ENCODE measurements around the gene RANGRF.
"Not testable (repeated sequence)": the region's sequence is repeated elsewhere in the genome, so short reads cannot be mapped to it uniquely, and the experiment has no call there.

The RANGRF gene, protein sequence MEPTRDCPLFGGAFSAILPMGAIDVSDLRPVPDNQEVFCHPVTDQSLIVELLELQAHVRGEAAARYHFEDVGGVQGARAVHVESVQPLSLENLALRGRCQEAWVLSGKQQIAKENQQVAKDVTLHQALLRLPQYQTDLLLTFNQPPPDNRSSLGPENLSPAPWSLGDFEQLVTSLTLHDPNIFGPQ

DNA sequence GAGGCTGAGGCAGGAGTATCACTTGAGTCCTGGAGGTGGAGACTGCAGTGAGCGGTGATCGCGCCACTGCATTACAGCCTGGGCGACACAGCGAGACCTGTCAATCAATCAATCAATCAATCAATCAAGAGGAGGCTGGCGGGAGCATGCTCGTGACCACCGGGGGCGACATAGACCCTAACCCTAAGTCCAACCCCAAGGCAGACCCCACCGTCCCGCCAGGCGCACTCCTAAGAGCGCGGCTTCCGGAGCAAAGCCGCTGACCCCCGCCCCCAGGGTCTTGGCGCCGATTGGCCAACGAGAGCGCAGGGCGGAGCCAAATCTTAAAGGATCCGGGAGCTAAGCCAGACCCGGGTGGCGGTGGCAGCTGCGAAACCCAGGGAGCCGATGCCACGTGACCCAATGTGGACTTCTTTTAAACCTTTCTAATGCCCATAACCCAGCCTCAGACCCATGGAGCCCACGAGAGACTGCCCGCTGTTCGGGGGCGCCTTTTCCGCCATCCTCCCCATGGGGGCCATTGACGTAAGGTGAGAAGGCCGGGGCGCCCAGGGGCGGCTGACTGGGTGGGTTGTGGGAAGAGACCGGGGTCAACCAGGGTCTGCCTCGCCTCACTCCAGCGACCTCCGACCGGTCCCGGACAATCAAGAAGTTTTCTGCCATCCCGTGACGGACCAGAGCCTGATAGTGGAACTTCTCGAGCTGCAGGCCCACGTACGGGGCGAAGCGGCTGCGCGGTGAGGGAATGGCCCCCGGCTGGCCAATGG is at the start of gene RANGRF:
TSS of gene RANGRF (plus strand) at position 335 of the 767 bp plus-strand sequence. CDS start at position 454, 119 bp downstream.
- peak; percentile 57 for DNase-seq

DNA sequence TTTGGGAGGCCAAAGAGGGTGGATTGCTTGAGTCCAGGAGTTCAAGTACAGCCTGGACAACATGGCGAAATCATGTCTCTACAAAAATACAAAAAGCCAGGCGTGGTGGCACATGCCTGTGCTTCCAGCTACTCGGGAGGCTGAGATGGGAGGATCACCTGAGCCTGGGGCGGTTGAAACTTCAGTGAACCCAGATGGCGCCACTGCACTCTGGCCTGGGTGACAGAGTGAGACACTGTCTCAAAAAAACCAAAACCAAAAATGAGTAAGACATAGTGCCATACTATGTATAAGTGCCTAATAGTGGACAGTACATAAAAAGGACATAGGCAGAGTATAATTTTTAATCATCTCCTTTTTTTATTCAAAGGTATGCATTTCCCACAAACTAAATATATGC is 44.6 kb upstream of the RANGRF start:
- no peak for DNase-seq

DNA sequence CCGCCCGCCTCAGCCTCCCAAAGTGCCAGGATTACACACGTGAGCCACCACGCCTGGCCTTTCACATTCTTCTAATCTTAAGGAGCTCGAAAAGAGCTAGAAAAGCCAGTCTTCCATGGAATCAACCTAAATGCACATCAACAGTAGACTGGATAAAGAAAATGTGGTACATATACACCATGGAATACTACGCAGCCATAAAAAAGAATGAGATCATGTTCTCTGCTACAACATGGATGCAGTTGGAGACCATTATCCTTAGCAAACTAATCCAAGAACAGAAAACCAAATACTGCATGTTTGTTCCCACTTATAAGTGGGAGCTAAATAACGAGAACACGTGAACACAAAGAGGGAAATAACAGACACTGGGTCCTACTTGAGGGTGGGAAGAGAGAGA is 43.7 kb upstream of the RANGRF start:
- no peak for DNase-seq

DNA sequence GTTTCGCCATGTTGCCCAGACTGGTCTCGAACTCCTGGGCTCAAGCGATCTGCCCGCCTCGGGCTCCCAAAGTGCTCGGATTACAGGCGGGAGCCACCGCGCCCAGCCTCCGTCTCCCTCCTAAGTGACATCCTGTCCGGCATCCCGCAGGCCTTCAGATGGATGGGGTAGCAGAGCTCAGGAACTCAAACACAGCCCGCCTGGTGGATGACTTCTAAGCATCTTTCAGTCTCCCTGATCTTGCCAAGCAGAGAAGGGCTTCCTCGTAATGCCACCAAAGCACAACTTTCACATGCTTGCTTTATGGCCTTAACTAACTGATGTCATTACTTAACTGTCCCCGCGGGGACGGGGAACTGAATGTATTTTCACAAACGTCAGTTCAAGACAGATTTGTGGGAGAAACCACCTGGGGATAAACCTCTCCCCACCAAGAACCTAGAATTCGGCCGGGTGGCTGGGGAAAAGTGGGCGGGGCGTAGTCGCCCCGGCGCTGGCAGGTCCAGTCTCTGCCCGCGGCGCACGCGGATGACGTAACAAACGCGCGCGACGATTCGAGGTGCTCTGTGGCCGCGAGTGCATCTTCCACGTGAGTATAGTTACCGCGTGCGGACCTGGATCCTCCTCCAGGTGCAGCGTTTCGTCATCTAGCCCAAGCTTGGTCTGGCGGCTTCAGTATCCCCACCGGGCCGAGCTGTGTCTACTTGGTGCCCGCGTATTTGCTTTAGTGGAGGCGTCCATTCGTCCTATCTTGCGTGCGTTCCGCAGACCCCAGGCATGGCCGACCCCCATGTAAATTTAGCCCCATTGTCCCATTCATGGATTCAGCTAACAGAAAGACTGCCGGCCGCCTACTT is 39.5 kb upstream of the RANGRF start, which contains the start of gene PFAS:
TSS of gene PFAS (plus strand) at position 539 of the 857 bp plus-strand sequence. CDS start 4,649 bp downstream, outside the sequence.
- DNase-seq: peak; percentile 74

DNA sequence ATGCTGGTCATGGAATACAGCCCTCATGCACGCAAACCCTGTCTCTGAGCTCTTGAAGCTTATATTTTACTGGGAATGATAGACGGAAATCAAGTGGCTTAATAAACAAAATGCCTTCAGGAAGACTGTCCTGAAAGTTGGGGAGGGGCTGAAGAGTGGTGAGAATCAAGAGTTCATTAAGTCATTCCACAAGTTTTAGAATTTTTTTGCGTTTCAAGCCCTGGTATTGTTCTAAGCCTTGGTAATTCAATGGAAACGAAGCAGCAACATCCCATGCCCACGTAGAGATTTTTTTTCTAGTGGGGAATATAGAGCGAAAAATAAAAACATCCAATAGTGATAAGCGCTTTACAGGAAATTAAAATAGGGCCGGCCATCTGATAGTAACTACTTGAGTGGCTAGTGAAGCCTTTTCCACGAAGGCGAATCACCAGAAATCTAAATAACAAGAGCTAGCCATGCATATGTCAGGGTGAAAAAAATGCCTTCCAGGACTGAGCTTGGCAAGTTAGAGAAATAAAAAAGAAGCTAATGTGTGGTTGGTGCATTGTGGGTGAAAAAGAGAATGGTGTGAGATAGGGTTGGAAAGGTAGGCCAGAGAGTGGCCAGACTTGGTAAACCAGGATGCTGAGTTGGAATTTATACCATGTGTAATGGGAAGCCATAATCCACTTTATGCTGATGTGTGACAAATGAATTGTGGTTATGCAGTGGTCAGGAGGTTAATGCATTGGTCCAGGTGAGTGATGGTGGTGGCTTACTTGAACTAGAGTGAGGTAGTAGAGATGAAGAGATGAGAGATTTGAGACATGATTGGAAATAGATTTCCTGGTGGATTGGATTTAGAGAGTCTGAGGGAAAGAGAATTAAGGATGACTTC is 38.6 kb upstream of the RANGRF start:
- no peak for DNase-seq

DNA sequence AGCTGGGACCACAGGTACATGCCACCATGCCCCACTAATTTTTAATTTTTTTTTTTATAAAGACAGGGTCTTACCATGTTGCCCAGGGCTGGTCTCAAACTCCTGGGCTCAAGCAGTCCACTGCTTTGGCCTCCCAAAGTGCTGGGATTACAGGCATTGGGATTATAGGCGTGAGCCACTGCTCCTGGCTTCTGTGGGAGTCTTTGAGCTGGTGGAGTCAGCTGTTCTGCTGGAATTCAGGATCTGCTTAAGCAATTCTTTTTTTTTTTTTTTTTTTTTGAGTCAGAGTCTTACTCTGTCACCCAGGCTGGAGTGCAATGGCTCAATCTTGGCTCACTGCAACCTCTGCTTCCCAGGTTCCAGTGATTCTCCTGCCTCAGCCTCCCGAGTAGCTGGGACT is 37.1 kb upstream of the RANGRF start:
- not testable (repeated sequence) for DNase-seq

DNA sequence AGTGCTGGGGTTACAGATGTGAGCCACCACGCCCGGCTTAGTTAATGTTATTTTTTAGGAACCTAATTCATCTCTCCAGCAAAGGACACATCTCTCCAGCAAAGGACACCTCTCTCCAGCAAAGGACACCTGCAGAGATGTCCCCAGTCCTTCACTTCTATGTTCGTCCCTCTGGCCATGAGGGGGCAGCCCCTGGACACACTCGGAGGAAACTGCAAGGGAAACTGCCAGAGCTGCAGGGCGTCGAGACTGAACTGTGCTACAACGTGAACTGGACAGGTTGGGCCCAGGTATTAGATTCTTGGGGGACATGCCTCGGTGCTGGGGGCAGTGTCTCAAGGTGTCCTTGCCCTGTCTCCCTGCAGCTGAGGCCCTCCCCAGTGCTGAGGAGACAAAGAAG is 34.7 kb upstream of the RANGRF start:
- DNase-seq: no peak

DNA sequence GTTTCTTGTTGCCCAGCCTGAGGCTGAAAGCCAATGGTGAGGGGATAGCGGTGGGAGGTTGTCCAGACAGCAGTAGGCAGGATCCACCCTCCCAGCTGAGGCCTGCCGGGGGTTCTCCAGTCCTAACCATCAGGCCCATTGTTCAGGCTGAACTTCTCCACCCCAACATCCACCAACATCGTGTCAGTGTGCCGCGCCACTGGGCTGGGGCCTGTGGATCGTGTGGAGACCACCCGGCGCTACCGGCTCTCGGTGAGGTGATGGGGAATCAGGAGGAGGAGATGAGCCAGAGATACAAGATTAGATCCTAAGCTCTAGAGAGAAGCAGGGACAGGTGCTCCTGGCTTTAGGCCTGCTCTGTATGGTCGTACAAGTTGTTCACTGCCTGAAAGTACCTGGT is 33.6 kb upstream of the RANGRF start:
- DNase-seq: no peak

DNA sequence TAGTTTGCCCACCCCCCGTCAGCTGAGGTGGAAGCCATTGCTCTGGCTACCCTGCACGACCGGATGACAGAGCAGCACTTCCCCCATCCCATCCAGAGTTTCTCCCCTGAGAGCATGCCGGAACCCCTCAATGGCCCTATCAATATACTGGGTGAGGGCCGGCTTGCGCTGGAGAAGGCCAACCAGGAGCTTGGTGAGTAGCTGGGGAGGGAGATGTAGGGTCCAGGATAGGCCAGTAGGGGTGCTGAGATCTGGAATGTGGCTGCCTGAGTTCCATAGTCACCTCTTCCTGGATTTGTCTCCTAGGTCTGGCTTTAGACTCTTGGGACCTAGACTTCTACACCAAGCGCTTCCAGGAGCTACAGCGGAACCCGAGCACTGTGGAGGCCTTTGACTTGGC is 33.0 kb upstream of the RANGRF start:
- DNase-seq: no peak

DNA sequence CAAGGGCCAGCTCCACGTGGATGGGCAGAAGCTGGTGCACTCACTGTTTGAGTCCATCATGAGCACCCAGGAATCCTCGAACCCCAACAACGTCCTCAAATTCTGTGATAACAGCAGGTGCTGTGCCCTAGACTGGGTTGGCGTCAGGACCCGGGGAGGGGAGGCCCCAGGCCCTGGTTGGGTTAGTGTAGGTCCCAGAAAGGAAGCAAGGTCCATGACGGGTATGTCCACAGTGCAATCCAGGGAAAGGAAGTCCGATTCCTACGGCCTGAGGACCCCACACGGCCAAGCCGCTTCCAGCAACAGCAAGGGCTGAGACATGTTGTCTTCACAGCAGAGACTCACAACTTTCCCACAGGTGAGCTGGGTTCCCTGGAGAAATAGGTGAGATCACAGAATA is 32.2 kb upstream of the RANGRF start:
- no peak for DNase-seq

DNA sequence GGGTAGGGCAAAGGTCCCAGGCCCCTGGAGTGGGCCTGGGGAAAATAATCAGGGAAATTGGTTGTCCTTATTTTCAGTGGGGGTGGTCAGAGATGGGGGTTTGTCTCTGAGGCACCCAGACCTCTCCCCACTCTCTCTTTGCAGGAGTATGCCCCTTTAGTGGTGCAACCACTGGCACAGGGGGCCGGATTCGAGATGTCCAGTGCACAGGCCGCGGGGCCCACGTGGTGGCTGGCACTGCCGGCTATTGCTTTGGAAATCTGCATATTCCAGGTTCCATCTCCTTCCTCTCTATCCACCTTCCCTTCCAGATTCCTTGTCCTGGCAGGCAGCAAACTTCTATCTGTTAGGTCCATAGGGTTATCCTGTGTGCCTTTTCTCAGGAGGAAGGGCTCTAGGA is 31.8 kb upstream of the RANGRF start:
- no peak for DNase-seq

DNA sequence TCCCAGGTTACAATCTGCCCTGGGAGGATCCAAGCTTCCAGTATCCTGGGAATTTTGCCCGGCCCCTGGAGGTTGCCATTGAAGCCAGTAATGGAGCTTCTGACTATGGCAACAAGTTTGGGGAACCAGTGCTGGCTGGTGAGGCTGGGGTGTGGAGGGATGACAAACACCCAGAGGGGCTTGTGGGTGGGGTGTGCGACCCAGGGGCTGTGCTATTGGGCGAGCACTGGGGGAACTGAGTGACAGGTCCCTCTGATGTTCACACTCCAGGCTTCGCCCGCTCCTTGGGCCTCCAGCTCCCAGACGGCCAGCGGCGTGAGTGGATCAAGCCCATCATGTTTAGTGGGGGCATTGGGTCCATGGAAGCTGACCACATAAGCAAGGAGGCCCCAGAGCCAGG is 30.7 kb upstream of the RANGRF start:
- no peak for DNase-seq

DNA sequence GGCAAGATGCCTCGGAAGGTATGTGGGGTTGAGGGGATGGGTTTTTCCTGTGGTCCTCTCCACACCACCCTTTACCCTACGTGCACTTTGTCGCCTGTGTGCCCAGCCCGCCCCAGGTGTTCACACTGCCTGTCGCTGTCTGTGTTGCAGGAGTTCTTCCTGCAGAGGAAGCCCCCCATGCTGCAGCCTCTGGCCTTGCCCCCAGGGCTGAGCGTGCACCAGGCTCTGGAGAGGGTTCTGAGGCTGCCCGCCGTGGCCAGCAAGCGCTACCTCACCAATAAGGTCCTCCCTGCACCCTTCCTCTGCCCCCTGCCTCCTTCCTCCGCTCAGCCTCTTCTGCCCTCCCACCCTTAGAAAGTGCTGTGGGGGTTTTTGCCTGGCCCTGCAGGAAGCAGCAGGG is 24.1 kb upstream of the RANGRF start:
- DNase-seq: no peak

DNA sequence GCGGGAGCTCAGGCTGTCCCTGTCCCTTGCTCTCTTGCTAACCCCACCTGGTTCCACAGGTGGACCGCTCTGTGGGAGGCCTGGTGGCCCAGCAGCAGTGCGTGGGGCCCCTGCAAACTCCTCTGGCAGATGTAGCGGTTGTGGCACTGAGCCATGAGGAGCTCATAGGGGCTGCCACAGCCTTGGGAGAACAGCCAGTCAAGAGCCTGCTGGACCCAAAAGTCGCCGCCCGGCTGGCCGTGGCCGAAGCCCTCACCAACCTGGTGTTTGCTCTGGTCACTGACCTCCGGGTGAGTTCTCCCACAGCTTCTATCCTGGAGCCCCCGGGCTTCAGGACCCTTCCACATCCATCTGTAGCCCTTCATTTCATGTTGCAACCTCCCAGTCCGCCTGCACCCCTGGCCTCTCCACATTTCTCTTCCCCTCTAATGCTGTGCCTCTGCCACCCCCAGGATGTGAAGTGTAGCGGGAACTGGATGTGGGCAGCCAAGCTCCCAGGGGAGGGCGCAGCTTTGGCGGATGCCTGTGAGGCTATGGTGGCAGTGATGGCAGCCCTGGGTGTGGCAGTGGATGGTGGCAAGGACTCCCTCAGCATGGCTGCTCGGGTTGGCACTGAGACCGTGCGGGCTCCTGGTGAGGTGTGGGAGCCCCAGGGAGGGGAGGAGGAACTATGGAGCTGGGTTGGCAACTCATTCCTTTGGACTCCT is 23.5 kb upstream of the RANGRF start:
- no peak for DNase-seq

DNA sequence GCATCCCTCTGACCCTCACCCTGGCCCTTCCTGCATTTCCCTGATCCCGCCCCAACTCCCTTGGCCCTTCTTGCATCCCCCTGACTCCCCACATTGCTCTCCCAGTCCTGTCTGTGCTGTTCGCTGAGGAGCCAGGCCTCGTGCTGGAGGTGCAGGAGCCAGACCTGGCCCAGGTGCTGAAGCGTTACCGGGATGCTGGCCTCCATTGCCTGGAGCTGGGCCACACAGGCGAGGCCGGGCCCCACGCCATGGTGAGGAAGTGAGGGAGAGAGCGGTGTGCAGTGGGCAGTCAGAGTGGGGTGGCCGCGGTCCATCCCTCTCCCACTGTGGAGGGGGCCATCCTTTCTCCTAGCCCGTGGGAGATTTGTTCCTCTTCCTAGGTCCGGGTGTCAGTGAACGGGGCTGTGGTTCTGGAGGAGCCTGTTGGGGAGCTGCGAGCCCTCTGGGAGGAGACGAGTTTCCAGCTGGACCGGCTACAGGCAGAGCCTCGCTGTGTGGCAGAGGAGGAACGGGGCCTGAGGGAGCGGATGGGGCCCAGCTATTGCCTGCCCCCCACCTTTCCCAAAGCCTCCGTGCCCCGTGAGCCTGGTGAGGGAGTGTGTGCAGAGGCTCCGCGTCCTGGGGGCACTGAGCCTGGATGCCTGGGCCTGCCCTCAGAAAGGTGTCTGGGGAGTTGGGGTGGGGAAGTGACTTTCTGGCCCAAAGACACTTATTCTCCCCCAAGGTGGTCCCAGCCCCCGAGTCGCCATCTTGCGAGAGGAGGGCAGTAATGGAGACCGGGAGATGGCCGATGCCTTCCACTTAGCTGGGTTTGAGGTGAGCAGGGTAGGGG is 21.6 kb upstream of the RANGRF start:
- no peak for DNase-seq

DNA sequence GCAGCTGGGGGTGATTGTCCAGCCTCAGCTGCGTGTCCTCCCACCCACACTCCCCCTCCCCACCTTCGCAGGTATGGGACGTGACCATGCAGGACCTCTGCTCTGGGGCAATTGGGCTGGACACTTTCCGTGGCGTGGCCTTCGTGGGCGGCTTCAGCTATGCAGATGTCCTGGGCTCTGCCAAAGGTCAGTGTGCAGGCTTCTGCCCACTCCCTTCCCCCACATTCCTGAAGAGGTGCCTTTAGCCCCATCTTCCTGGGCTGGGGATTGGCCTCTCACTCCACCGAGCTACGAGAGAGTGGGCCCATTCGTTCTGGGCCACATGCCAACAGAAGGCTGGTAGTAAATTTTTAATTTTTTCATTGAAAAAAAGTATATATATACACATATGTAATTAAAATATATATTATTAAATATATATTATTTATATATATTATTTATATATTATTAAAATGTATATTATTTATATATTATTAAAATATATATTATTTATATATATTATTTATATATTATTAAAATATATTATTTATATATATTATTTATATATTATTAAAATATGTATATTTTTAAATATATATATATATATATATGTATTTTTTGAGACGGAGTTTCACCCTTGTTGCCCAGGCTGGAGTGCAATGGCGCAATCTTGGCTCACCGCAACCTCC is 20.9 kb upstream of the RANGRF start:
- no peak for DNase-seq

DNA sequence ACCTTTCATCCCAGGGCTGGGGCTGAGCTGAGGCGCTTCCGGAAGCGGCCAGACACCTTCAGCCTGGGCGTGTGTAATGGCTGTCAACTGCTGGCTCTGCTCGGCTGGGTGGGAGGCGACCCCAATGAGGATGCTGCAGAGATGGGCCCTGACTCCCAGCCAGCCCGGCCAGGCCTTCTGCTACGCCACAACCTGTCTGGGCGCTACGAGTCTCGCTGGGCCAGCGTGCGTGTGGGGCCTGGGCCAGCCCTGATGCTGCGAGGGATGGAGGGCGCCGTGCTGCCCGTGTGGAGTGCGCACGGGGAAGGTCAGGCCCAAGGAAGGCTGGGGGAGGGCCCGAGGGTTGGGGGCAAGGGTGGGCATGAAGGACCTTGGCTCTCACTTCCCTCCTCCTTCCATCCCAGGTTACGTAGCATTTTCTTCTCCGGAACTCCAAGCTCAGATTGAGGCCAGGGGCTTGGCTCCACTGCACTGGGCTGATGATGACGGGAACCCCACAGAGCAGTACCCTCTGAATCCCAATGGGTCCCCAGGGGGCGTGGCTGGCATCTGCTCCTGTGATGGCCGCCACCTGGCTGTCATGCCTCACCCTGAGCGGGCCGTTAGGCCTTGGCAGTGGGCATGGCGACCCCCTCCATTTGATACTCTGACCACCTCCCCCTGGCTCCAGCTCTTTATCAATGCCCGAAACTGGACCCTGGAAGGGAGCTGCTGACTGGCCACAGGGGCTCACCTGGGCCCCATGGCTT is 19.7 kb upstream of the RANGRF start:
- no peak for DNase-seq

DNA sequence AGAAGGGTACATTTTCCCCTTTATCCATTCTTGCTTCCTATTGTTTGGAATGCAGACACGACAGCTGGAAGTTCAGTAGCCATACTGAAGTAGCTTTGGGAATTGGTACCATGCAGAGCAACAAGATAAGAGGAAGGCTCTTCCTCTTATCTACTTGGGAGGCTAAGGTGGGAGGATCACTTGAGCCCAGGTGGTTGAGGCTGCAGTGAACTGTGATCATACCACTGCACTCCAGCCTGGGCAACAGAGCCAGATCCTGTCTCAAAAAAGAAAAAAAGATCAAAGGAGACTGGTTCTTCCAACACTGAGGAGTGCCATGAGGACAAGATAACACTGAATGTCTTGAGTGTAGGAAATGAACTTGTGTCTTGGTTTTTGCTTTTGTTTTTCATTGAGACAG is 16.0 kb upstream of the RANGRF start:
- DNase-seq: no peak

DNA sequence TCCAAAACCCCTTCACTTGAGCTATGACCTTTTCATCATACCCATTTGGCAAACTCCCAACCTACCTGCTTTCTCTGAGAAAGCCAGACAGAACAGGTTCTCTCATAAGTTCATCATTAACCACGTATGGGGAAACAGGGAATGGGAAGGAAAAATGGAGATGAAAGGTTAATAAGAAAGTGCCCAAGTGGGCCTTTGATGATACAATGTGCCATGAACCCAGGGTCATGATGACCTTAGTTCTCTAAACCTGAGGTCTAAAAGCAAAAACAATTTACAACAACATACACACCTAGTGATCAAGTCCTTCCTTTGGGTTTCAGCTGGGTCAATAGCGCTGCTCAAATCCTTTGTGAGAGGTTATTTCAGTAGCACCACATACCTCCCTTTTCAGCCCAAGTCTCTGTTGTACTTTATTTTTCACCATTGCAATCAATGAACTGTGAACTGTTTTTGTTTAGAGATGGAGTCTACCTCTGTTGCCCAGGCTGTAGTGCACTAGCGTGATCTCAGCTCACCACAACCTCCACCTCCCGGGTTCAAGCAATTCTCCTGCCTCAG is 14.5 kb upstream of the RANGRF start:
- DNase-seq: no peak
